Measurements from ENCODE around the gene G3BP2. TPM values are rescaled to one million over a fixed set of nuclear protein-coding genes. Genes with fewer than 3 reads are reported as not detected.
A peak's percentile ranks its signal among the peaks of the same experiment; 100 is the strongest.
"Not testable (repeated sequence)": the region's sequence is repeated elsewhere in the genome, so short reads cannot be mapped to it uniquely, and the experiment has no call there.

The G3BP2 gene
- polyA plus RNA-seq, 3 donors from 2014 or later: 85.3 to 121 (median 99.6) TPM

DNA sequence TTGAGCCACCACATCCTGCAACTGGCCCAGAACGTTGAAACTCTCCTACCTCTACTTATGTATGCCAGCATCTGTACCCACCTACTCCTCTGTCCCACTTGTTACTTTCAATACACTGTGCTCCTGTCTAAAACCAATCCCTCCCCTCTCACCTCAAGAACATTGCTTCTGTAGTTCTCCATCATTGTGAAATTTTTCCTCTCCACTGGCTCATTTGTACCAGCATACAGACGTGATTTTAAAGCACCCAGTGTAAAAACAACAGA lies 25.7 kb upstream of the G3BP2 start:
- peak in 1 of 3 donors; percentile 7 for DNase-seq
- Mint-ChIP-seq H3K4me3 (peak overlapping the region; percentile 42 to 84 (median 69)), H3K27me3 (ENCODE audit: low read depth in 3 of 3) (peaks cover 0 to 2% (median 0%) of the 10 kb centered on the region in 3 donors), H3K27ac (peak overlapping the region; percentile 71 to 97 (median 92)), H3K9me3 (no peaks in the 10 kb centered on the region), H3K4me1 (peaks cover 20% of the 10 kb centered on the region in 2 donors), H3K36me3 (peaks cover 0 to 2% (median 0%) of the 10 kb centered on the region in 3 donors)

- Mint-ChIP-seq H3K9me3 (no peaks in the 10 kb centered on the region), H3K4me3 (peak overlapping the region; percentile 42 to 84 (median 69)), H3K4me1 (peaks cover 20% of the 10 kb centered on the region in 2 donors), H3K27ac (peak overlapping the region; percentile 71 to 97 (median 92)), H3K27me3 (ENCODE audit: low read depth in 3 of 3) (peaks cover 0 to 2% (median 0%) of the 10 kb centered on the region in 3 donors), H3K36me3 (peaks cover 0 to 4% (median 0%) of the 10 kb centered on the region in 3 donors)
- DNase-seq: peak; percentile 22 to 46 (median 40)
Measured at GRCh38 chr4:75698162-75698962, 25.2 kb upstream of the G3BP2 start.

DNA sequence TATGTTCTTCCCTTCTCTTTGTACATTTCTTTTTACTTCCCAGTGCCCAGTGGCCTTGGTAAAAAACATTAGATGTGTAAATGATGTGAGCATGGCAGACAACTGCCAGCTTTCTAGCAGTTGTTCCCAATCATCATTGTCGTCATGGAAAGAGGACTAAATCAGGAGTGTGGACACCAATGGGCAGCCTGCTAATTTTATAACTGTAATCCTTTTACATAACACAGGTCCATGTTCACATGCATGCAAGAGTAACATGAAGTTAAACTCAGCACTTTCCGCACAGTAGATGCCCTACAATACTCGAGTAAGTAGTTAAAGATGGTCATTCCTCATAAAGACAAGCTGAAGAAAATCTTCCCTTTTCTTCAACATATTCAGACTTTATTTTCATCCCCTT lies 23.4 kb upstream of the G3BP2 start:
- peak overlapping the region in 1 of 6 donors; percentile 34 for H3K27ac Mint-ChIP-seq
- H3K4me1 Mint-ChIP-seq: peaks cover 20% of the 10 kb centered on the region in 2 donors
- H3K36me3 Mint-ChIP-seq: peaks cover 0 to 4% (median 0%) of the 10 kb centered on the region in 3 donors
- H3K27me3 Mint-ChIP-seq (ENCODE audit: low read depth in 3 of 3): peaks cover 0 to 2% (median 0%) of the 10 kb centered on the region in 3 donors
- no peaks in the 10 kb centered on the region for H3K9me3 Mint-ChIP-seq
- no peak overlapping the region for H3K4me3 Mint-ChIP-seq
- DNase-seq: no peak

GRCh38 chr4:75696071-75696470 lies 22.9 kb upstream of the G3BP2 start:
- DNase-seq: peak; percentile 7 to 10 (median 8)
- H3K9me3 Mint-ChIP-seq: no peaks in the 10 kb centered on the region
- peaks cover 20% of the 10 kb centered on the region in 2 donors for H3K4me1 Mint-ChIP-seq
- peak overlapping the region in 3 of 6 donors; percentile 17 to 51 (median 34) for H3K27ac Mint-ChIP-seq
- no peak overlapping the region for H3K4me3 Mint-ChIP-seq
- H3K36me3 Mint-ChIP-seq: peaks cover 0 to 4% (median 0%) of the 10 kb centered on the region in 3 donors
- no peaks in the 10 kb centered on the region for H3K27me3 Mint-ChIP-seq (ENCODE audit: low read depth in 3 of 3)

DNA sequence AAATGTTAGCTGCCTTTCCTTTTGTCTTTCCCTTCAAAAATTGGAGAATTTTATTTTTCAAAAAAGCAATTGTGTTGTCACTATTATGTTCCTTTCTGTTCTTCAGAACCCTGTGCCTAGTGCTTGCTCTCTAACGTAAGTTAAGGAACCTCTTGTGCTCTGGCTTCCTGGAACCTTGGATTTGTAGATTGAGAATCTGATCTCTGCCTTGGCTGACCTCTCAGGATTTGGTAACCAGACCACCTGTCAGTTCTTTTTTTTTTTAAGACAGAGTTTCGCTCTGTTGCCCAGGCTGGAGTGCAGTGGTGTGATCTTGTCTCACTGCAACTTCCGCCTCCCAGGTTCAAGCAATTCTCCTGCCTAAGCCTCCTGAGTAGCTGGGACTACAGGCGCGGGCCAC lies 18.9 kb upstream of the G3BP2 start:
- H3K9me3 Mint-ChIP-seq; DNase-seq; H3K36me3 Mint-ChIP-seq; H3K4me3 Mint-ChIP-seq; H3K27me3 Mint-ChIP-seq (ENCODE audit: low read depth in 3 of 3); H3K27ac Mint-ChIP-seq: not testable (repeated sequence)
- H3K4me1 Mint-ChIP-seq: peaks cover 13% of the 10 kb centered on the region in 2 donors

DNA sequence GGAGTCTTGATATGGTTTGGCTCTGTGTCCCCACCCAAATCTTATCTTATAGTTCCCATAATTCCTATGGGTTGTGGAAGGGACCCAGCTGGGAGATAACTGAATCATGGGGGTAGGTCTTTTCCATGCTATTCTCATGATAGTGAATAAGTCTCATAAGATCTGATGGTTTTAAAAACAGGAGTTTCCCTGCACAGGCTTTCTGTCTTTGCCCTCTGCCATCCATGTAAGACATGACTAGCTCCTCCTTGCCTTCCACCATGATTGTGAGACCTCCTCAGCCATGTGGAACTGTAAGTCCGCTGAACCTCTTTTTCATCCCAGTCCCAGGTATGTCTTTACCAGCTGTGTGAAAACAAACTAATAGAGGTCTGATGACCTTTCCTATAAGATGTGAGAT lies 13.9 kb upstream of the G3BP2 start:
- H3K4me1 Mint-ChIP-seq: peaks cover 40 to 48% of the 10 kb centered on the region in 2 donors
- H3K4me3 Mint-ChIP-seq: peak overlapping the region in 4 of 5 donors; percentile 33 to 75 (median 62)
- DNase-seq; H3K9me3 Mint-ChIP-seq; H3K27me3 Mint-ChIP-seq (ENCODE audit: low read depth in 3 of 3); H3K36me3 Mint-ChIP-seq: not testable (repeated sequence)
- peak overlapping the region; percentile 67 to 90 (median 82) for H3K27ac Mint-ChIP-seq

GRCh38 chr4:75686346-75686745 lies 13.1 kb upstream of the G3BP2 start:
- H3K36me3 Mint-ChIP-seq: no peaks in the 10 kb centered on the region
- H3K27ac Mint-ChIP-seq: peak overlapping the region; percentile 1 to 83 (median 70)
- H3K27me3 Mint-ChIP-seq (ENCODE audit: low read depth in 3 of 3): peaks cover 0 to 3% (median 0%) of the 10 kb centered on the region in 3 donors
- H3K4me1 Mint-ChIP-seq: peaks cover 40 to 52% of the 10 kb centered on the region in 2 donors
- DNase-seq: peak; percentile 38 to 61 (median 52)
- H3K9me3 Mint-ChIP-seq: no peaks in the 10 kb centered on the region
- H3K4me3 Mint-ChIP-seq: peak overlapping the region; percentile 16 to 75 (median 46)

DNA sequence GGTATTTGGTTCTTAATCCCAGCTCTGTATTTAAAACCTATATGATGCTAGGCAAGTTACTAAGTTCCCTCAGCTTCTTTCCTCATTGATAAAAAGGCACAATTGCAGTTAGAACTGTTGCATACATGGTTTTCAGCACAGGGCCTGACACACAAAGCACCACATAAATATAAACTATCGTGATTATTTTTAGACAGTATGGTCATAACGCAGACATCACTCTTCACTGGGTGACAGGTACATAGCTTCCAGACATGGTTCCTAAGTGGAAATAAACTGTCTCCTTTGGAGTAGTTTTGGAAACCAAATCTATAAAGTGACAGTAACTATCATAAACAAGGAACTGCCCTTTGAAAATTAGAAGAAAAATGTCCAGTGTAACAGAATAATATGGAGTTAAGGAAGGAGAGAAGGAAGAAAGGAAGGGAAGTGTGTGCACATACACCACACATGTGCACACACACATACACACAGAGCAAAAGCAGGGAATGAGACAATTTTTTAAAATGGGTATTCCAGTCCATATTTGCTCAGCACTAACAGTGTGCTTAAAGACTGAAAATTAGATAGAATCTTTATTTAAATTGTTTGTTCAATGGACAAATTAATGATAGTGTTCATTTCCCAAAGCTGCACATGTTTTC lies 12.5 kb upstream of the G3BP2 start:
- peak overlapping the region; percentile 51 to 91 (median 74) for H3K27ac Mint-ChIP-seq

DNA sequence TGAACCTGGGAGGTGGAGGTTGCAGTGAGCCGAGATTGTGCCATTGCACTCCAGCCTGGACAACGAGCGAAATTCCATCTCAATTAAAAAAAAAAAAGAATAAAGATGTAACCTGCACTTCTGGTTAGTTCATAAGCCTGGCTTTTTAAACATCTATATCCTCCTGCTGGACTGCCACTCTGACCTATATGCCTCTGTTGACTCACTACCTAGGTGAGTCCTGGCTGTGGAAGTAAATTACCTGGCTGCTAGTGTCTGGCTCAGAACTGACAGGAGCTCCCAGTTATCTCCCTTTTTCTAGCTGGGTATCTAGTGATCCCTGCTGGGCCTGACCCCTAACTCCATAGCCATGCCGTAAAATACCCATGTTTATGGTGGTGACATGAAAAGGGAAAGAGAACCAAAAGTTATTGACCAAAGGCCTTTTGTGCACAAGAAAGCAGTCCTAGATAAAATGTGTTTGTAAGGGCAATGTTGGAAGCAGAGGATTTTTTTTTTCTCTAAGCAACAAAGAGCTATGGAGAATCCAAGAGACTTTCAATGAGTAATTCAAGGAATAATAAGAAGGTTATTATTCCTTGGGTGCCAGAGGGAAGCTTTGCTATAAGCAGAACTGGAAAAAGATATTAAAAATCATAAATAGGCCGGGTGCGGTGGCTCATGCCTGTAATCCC lies 10.4 kb upstream of the G3BP2 start:
- DNase-seq: no peak
- Mint-ChIP-seq H3K36me3 (peaks cover 0 to 4% (median 0%) of the 10 kb centered on the region in 3 donors), H3K27ac (peak overlapping the region in 5 of 6 donors; percentile 3 to 81 (median 65))

More for the DNA sequence above, 12.5 kb upstream of the G3BP2 start:
- Mint-ChIP-seq H3K4me3 (peak overlapping the region; percentile 15 to 66 (median 36)), H3K27me3 (ENCODE audit: low read depth in 3 of 3) (peaks cover 0 to 3% (median 0%) of the 10 kb centered on the region in 3 donors), H3K4me1 (peaks cover 40 to 52% of the 10 kb centered on the region in 2 donors), H3K9me3 (no peaks in the 10 kb centered on the region), H3K36me3 (no peaks in the 10 kb centered on the region)
- no peak for DNase-seq

GRCh38 chr4:75679876-75680575 lies 6.8 kb upstream of the G3BP2 start:
- Mint-ChIP-seq H3K4me1 (peaks cover 14 to 22% of the 10 kb centered on the region in 2 donors), H3K36me3 (peaks cover 0 to 4% (median 0%) of the 10 kb centered on the region in 3 donors), H3K27ac (no peak overlapping the region), H3K27me3 (ENCODE audit: low read depth in 3 of 3) (peaks cover 0 to 2% (median 0%) of the 10 kb centered on the region in 3 donors), H3K9me3 (no peaks in the 10 kb centered on the region), H3K4me3 (no peak overlapping the region)
- DNase-seq: no peak

More for the DNA sequence above, 10.4 kb upstream of the G3BP2 start:
- H3K27me3 Mint-ChIP-seq (ENCODE audit: low read depth in 3 of 3): peaks cover 0 to 3% (median 0%) of the 10 kb centered on the region in 3 donors
- H3K4me1 Mint-ChIP-seq: peaks cover 40 to 52% of the 10 kb centered on the region in 2 donors
- no peaks in the 10 kb centered on the region for H3K9me3 Mint-ChIP-seq
- no peak overlapping the region for H3K4me3 Mint-ChIP-seq

- H3K27ac Mint-ChIP-seq: no peak overlapping the region
- peaks cover 0 to 2% (median 0%) of the 10 kb centered on the region in 3 donors for H3K27me3 Mint-ChIP-seq (ENCODE audit: low read depth in 3 of 3)
- H3K36me3 Mint-ChIP-seq: peaks cover 0 to 4% (median 0%) of the 10 kb centered on the region in 3 donors
- no peak for DNase-seq
- H3K9me3 Mint-ChIP-seq: no peaks in the 10 kb centered on the region
- peaks cover 15 to 26% of the 10 kb centered on the region in 2 donors for H3K4me1 Mint-ChIP-seq
- H3K4me3 Mint-ChIP-seq: no peak overlapping the region
Measured at GRCh38 chr4:75678965-75679364, 5.8 kb upstream of the G3BP2 start.

GRCh38 chr4:75678473-75678872 lies 5.3 kb upstream of the G3BP2 start:
- H3K4me1 Mint-ChIP-seq: peaks cover 17 to 27% of the 10 kb centered on the region in 2 donors
- no peaks in the 10 kb centered on the region for H3K9me3 Mint-ChIP-seq
- no peak overlapping the region for H3K27ac Mint-ChIP-seq
- peaks cover 0 to 4% (median 0%) of the 10 kb centered on the region in 3 donors for H3K36me3 Mint-ChIP-seq
- H3K4me3 Mint-ChIP-seq: no peak overlapping the region
- DNase-seq: no peak
- H3K27me3 Mint-ChIP-seq (ENCODE audit: low read depth in 3 of 3): peaks cover 2 to 3% (median 2%) of the 10 kb centered on the region in 3 donors

- no peak for DNase-seq
- Mint-ChIP-seq H3K27ac (peak overlapping the region in 4 of 6 donors; percentile 17 to 81 (median 42)), H3K9me3 (no peaks in the 10 kb centered on the region), H3K4me3 (peak overlapping the region in 1 of 5 donors; percentile 45), H3K36me3 (peaks cover 0 to 2% (median 0%) of the 10 kb centered on the region in 3 donors), H3K4me1 (peaks cover 29 to 35% of the 10 kb centered on the region in 2 donors), H3K27me3 (ENCODE audit: low read depth in 3 of 3) (peaks cover 13 to 18% (median 17%) of the 10 kb centered on the region in 3 donors)
Measured at GRCh38 chr4:75675004-75675531, 1.9 kb upstream of the G3BP2 start.
